Measurements from ENCODE around the gene MAPK9.
A peak's percentile ranks its signal among the peaks of the same experiment; 100 is the strongest.

The MAPK9 gene

DNA sequence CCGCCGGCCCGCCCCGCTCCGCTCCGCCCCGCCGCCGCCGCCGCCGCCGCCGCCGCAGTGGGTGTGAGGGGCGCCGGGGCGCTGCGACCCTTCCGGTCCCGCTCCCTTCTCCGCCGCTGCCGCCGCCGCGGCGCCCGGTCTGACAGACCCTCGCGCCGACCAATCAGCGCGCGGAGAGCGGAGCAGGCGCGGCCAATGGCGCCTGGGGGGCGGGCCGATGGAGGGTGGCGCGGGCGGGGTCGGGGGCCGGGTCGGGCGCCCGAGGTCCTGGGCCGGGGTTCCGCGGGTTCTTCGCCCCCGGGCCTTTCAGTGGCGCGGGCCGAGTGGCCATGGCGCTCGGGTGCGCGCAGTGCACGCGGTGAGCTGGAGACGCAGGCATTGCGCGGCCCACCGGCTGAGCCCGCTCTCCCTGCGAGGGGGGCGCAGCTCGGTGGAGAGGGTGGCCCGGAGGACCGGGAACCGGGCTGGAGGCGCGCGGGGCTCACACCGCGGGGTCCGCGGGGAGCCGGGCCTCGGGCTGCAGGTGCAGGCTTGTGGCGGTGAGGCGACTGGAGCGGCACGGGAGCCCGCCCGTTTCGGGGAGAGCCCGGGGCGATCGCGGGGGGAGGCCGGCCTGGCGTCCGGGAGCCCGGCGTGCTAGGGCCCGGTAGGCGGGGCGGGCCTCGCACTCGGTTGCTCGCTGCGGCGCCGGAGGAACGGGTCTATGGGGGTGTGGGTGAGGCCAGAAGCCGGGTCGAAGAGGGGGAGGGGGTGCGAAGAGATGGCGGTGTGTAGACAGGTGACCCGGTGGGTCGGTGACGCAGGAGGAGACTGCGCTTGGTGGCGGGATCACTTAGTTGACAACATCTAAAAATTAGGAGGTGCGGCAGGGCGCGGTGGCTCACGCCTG lies at the start of gene MAPK9:
MAPK9 (minus strand) TSS at position 141 of the 889 bp plus-strand sequence. CDS start 11,522 bp downstream, outside the sequence.
- peaks cover 22% of the 10 kb centered on the region for H3K4me1 ChIP-seq (ENCODE audit: control insufficient read depth, insufficient read depth, low read length)
- H3K36me3 ChIP-seq (ENCODE audit: control insufficient read depth, insufficient read depth, low read length): 0 out of 2 replicates have a peak, but pooled peaks cover 5% of the 10 kb centered on the region
- H3K27me3 ChIP-seq (ENCODE audit: control insufficient read depth, insufficient read depth, low read length): no peaks in the 10 kb centered on the region
- H3K4me3 ChIP-seq (ENCODE audit: low read depth, low read length): peak within 1 kb of the TSS; percentile 93
- no peaks in the 10 kb centered on the region for H3K9me3 ChIP-seq (ENCODE audit: control insufficient read depth, insufficient read depth, low read depth, low read length)
- H3K9ac ChIP-seq (ENCODE audit: low read length): peak within 1 kb of the TSS; percentile 86
- H3K27ac ChIP-seq (ENCODE audit: low read depth, low read length): peak within 1 kb of the TSS; percentile 89; the same call in 1 of the 2 replicates

DNA sequence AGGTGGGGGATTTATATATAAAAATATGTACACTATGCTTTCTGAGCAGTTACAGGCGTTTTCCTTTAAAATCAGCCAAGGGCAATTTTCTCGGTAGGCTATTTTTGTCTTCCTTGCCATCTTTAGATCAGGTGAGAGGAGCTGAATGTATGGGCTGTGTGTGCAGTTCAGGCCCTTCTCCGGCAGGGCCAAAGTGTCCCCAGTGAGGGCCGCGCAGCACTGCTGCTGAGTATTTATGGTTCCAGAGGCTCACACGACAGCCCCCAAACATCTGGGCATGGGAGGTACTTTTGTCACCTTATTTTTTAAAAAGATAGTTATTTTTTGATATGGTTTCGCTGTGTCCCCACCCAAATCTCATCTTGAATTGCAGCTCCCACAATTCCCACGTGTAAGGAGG lies 49.7 kb upstream of the MAPK9 start:
- Histone ChIP-seq H3K36me3 (ENCODE audit: control insufficient read depth, insufficient read depth, low read length) (peaks cover 32% of the 10 kb centered on the region), H3K4me3 (ENCODE audit: low read depth, low read length) (no peak overlapping the region), H3K27me3 (ENCODE audit: control insufficient read depth, insufficient read depth, low read length) (no peaks in the 10 kb centered on the region), H3K27ac (ENCODE audit: low read depth, low read length) (no peak overlapping the region), H3K4me1 (ENCODE audit: control insufficient read depth, insufficient read depth, low read length) (peaks cover 57% of the 10 kb centered on the region), H3K9me3 (ENCODE audit: control insufficient read depth, insufficient read depth, low read depth, low read length) (no peaks in the 10 kb centered on the region; the same call in 1 of the 2 replicates), H3K9ac (ENCODE audit: low read length) (no peak overlapping the region)

DNA sequence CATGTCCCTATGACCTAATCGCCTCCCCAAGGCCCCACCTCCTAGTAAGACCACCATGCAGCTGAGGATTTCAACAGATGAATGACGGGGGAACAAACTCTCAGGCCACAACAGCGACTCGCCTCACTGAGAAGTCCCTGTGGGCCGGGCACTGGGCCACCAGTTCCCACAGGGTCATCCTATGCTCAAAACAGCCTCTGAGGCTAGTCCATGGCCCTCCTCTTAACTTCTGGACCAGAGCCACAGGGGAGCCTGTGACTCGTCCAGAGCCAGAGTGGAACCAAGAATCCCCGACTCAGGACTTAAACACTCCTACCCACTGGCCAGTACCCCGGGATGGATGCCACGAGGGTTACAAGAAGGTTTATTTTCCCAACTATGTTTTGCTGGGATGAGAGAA lies 49.0 kb upstream of the MAPK9 start:
- Histone ChIP-seq H3K4me3 (ENCODE audit: low read depth, low read length) (no peak overlapping the region), H3K27ac (ENCODE audit: low read depth, low read length) (peak overlapping the region; percentile 50), H3K4me1 (ENCODE audit: control insufficient read depth, insufficient read depth, low read length) (peaks cover 49% of the 10 kb centered on the region)

DNA sequence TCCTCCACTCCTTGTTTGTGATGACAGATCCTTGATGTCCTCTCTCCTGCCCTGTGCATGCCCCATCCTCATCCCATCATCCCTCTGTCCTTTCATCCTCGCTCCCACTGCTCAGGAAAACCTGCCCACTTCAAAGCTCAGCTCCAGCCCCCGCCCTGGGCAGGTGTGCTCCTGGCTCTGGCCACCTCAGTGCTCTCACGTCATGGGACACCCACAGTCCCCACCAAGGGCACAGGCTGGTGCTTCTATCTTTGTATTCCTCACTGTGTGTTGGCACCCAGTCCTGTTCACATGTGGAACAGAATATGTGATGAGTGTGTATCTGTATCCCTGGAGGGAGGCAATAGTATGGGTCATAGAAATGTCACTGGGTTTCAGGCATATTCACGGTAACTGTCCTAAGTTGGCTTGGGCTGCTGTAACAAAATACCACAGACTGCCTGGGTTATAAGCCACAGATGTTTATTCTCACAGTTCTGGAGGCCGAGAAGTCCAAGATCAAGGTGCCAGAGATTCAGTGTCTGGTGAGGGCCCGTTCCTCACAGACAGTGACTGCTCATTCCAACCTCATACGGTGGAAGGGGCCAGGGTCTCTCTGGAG lies 47.8 kb upstream of the MAPK9 start:
- peaks cover 38% of the 10 kb centered on the region for H3K4me1 ChIP-seq (ENCODE audit: control insufficient read depth, insufficient read depth, low read length)

More for the DNA sequence above, 49.0 kb upstream of the MAPK9 start:
- H3K9ac ChIP-seq (ENCODE audit: low read length): no peak overlapping the region
- H3K36me3 ChIP-seq (ENCODE audit: control insufficient read depth, insufficient read depth, low read length): peaks cover 36% of the 10 kb centered on the region
- no peaks in the 10 kb centered on the region; the same call in 1 of the 2 replicates for H3K9me3 ChIP-seq (ENCODE audit: control insufficient read depth, insufficient read depth, low read depth, low read length)
- H3K27me3 ChIP-seq (ENCODE audit: control insufficient read depth, insufficient read depth, low read length): no peaks in the 10 kb centered on the region

DNA sequence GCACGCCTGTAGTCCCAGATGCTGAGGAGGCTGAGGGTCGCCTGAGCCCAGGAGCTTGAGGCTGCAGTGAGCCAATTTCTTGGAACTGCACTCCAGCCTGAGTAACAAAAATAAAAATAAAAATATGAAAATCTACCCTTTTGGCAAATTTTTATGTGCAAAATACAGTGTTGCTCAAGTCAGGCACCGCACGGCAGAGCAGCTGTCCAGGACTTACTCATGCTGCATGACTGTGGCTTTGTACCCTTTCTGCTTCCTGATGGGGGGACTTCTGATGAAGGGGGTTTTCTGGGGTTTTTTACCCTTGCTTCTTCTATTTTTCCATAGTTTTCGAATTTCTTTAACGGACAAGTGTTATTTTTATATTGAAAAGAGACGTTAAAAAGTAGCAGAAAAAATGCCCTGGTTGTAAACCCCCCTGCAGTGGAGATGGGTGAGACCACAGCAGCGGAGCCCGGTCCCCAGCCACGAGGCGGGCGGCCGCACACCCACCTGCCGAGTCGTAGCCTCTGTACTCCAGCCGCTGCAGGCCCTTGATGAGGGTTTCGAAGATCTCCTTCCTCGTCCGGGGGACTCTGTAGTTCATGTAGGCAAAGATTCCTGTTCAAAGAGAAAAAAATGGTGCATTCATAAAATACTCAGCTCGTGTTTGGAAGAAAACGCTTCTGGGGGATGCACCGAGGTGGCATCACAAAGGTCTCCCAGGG lies 46.3 kb upstream of the MAPK9 start:
- H3K9ac ChIP-seq (ENCODE audit: low read length): no peak overlapping the region

More for the DNA sequence above, 47.8 kb upstream of the MAPK9 start:
- Histone ChIP-seq H3K4me3 (ENCODE audit: low read depth, low read length) (no peak overlapping the region), H3K27ac (ENCODE audit: low read depth, low read length) (no peak overlapping the region), H3K27me3 (ENCODE audit: control insufficient read depth, insufficient read depth, low read length) (no peaks in the 10 kb centered on the region), H3K36me3 (ENCODE audit: control insufficient read depth, insufficient read depth, low read length) (peaks cover 40% of the 10 kb centered on the region), H3K9me3 (ENCODE audit: control insufficient read depth, insufficient read depth, low read depth, low read length) (no peaks in the 10 kb centered on the region; the same call in 1 of the 2 replicates), H3K9ac (ENCODE audit: low read length) (no peak overlapping the region)

DNA sequence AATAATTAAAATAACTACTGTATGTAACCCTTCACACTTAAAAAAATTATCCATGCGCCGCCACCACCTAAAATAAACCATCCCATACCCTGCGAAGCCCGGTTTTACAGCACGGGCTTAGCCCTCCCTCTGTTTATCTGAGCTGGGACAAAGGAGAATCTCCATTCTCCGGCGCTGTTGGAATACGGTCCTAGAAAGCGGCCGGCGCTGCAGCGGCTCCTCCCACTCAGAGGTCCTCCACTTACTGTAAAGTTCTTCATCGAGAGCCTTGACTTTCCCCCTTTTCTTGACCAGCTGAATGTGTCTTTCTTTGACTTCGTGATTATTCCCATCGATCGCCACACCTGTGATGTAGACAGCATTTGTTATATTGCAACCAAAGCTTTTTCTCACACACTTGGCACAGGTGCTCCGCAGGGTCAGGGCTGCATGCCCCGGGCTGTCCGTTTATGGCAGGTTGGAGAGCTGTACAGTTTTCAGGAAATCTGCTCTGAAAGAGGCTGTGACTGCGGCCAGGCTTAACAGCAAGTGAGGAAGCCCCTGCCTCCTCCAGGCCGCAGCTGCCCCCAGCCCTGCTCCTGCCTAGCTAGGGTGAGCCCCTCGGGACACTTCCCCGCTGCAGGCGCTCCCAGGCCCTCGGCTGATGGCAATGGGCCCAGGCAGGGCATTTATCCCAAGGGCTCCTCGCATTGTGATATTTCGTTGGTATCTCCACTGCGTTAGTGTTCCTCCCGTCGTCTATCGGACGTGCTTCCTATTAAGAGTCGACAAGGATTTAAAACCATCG lies 44.5 kb upstream of the MAPK9 start:
- Histone ChIP-seq H3K9me3 (ENCODE audit: control insufficient read depth, insufficient read depth, low read depth, low read length) (no peaks in the 10 kb centered on the region), H3K4me3 (ENCODE audit: low read depth, low read length) (no peak overlapping the region), H3K36me3 (ENCODE audit: control insufficient read depth, insufficient read depth, low read length) (peaks cover 60% of the 10 kb centered on the region), H3K9ac (ENCODE audit: low read length) (no peak overlapping the region), H3K4me1 (ENCODE audit: control insufficient read depth, insufficient read depth, low read length) (peaks cover 10% of the 10 kb centered on the region), H3K27me3 (ENCODE audit: control insufficient read depth, insufficient read depth, low read length) (no peaks in the 10 kb centered on the region), H3K27ac (ENCODE audit: low read depth, low read length) (no peak overlapping the region)

More for the DNA sequence above, 46.3 kb upstream of the MAPK9 start:
- H3K27me3 ChIP-seq (ENCODE audit: control insufficient read depth, insufficient read depth, low read length): no peaks in the 10 kb centered on the region
- peaks cover 54% of the 10 kb centered on the region for H3K36me3 ChIP-seq (ENCODE audit: control insufficient read depth, insufficient read depth, low read length)
- H3K9me3 ChIP-seq (ENCODE audit: control insufficient read depth, insufficient read depth, low read depth, low read length): no peaks in the 10 kb centered on the region; the same call in 1 of the 2 replicates
- H3K4me1 ChIP-seq (ENCODE audit: control insufficient read depth, insufficient read depth, low read length): peaks cover 22% of the 10 kb centered on the region
- no peak overlapping the region for H3K27ac ChIP-seq (ENCODE audit: low read depth, low read length)
- no peak overlapping the region for H3K4me3 ChIP-seq (ENCODE audit: low read depth, low read length)

- Histone ChIP-seq H3K27me3 (ENCODE audit: control insufficient read depth, insufficient read depth, low read length) (no peaks in the 10 kb centered on the region), H3K4me1 (ENCODE audit: control insufficient read depth, insufficient read depth, low read length) (peaks cover 12% of the 10 kb centered on the region), H3K36me3 (ENCODE audit: control insufficient read depth, insufficient read depth, low read length) (peaks cover 66% of the 10 kb centered on the region), H3K9me3 (ENCODE audit: control insufficient read depth, insufficient read depth, low read depth, low read length) (no peaks in the 10 kb centered on the region), H3K27ac (ENCODE audit: low read depth, low read length) (no peak overlapping the region), H3K4me3 (ENCODE audit: low read depth, low read length) (no peak overlapping the region), H3K9ac (ENCODE audit: low read length) (no peak overlapping the region)
These were observed 43.8 kb upstream of the MAPK9 start for GRCh38 chr5:180335614-180336233.

DNA sequence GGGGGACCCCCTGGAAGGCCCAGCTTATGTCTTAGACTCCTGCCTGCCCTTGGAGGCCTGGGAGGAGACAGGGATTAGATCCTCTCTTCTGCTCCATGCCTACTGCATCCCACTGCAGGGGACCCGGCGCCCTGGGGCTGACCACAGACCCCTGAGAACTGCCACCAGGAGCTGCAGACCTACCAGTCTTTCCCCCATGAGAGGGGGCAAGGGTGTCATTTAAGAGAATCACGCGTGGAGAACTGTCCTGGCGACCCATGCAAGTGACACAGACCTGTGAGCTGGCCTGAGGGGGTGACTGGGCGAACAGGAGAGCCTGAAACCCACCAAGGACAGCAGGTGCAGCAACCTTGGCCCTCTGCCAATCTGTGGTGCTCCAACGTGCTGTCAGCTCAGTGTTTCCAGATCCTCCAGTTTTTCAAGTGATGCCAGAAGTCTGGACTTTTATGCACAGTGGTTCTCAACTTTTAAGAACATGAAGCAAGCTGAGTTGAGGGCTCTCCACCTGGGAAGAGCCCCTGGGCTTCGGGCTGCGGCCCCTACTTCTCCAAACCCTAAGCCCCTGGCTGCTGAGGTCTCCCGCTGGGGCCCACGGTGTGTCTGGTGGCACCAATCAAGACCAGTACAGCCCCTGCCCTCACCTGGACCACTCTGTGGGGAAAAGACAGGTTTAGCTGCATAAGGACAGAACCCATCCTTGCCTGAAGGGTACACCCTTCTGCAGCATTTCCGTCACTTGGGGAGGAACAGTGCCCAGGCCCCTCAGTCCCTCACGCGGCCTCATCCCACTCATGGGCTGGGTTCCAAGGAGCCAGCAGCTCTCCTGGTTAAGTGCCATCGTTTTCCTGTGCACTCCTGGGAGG lies 43.1 kb upstream of the MAPK9 start:
- no peak overlapping the region for H3K4me3 ChIP-seq (ENCODE audit: low read depth, low read length)
- H3K9ac ChIP-seq (ENCODE audit: low read length): no peak overlapping the region
- H3K36me3 ChIP-seq (ENCODE audit: control insufficient read depth, insufficient read depth, low read length): peaks cover 74% of the 10 kb centered on the region
- no peak overlapping the region for H3K27ac ChIP-seq (ENCODE audit: low read depth, low read length)
- H3K4me1 ChIP-seq (ENCODE audit: control insufficient read depth, insufficient read depth, low read length): peaks cover 18% of the 10 kb centered on the region
- H3K9me3 ChIP-seq (ENCODE audit: control insufficient read depth, insufficient read depth, low read depth, low read length): no peaks in the 10 kb centered on the region
- H3K27me3 ChIP-seq (ENCODE audit: control insufficient read depth, insufficient read depth, low read length): no peaks in the 10 kb centered on the region

DNA sequence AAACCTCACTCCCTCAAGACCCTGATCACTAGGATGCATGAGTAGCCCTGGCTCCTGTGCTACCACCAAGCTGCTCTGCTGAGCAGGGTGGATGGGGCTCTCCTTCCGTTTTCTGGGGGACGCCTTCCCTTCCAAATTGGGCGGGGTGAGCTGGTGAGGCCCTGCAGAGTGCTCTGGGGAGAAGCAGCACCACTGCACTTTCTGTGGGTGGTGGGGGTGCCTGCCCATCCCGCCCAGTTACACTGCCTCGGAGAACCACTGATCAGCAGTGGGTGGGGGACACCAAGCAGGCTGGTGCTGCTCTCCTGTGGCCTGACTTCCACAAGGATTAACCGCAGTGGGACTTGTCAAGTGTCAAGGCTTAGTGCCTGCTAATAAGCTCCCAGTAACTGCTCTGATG lies 42.3 kb upstream of the MAPK9 start:
- no peak overlapping the region for H3K27ac ChIP-seq (ENCODE audit: low read depth, low read length)
- no peak overlapping the region for H3K9ac ChIP-seq (ENCODE audit: low read length)
- H3K4me1 ChIP-seq (ENCODE audit: control insufficient read depth, insufficient read depth, low read length): peaks cover 18% of the 10 kb centered on the region
- no peaks in the 10 kb centered on the region for H3K27me3 ChIP-seq (ENCODE audit: control insufficient read depth, insufficient read depth, low read length)
- H3K36me3 ChIP-seq (ENCODE audit: control insufficient read depth, insufficient read depth, low read length): peaks cover 82% of the 10 kb centered on the region
- no peaks in the 10 kb centered on the region for H3K9me3 ChIP-seq (ENCODE audit: control insufficient read depth, insufficient read depth, low read depth, low read length)
- H3K4me3 ChIP-seq (ENCODE audit: low read depth, low read length): no peak overlapping the region
